ENCODE results near the gene PXDC1. TPM values are rescaled to one million over a fixed set of nuclear protein-coding genes. Genes with fewer than 3 reads are reported as not detected.

Gene PXDC1
- total and polyA plus RNA-seq, 7 donors, result 9.8 to 32.0 (median 22.5) TPM

- H3K36me3 ChIP-seq (ENCODE audit: insufficient read depth in 1 of 2, low read depth in 1 of 2), result no peaks in the 10 kb centered on the region
- DNase-seq, result peak; percentile 72 to 76
- TF ChIP-seq CTCF (IDR thresholded peaks at IDR 0.05), result no peak
- H3K4me1 ChIP-seq, result peaks cover 49% of the 10 kb centered on the region
- peak overlapping the region; percentile 72 for H3K4me3 ChIP-seq
- intact Hi-C loops (cut with DNase I), result loop anchor here (2.0 to 10.0 kb wide), 7 partner anchors 57 to 385 kb away; partner anchors contain the start of gene ECI2 (in 1 of the 2)
- no peaks in the 10 kb centered on the region for H3K9me3 ChIP-seq
- H3K27ac ChIP-seq, result peak overlapping the region; percentile 91
- ATAC-seq, result no peak
- no peaks in the 10 kb centered on the region for H3K27me3 ChIP-seq (ENCODE audit: insufficient read depth in 3 of 3, low read length in 2 of 3)
- WGBS, 3 donors, result 54 to 67% (median 59%) methylated on average over 7 of the region's 7 CpGs
These were observed 1.6 kb downstream of the PXDC1 start for GRCh38 chr6:3749977-3750316.

- peak overlapping the region; percentile 72 for H3K4me3 ChIP-seq
- no peak for TF ChIP-seq CTCF (IDR thresholded peaks at IDR 0.05)
- peaks cover 55% of the 10 kb centered on the region for H3K4me1 ChIP-seq
- DNase-seq (no peak), ATAC-seq (no peak)
- H3K9me3 ChIP-seq, result no peaks in the 10 kb centered on the region
- intact Hi-C loops (cut with DNase I), result loop anchor here (2.0 to 10.0 kb wide), 4 partner anchors 93 to 386 kb away; partner anchors contain the start of gene ECI2 (in 1 of the 2)
- peak overlapping the region; percentile 91 for H3K27ac ChIP-seq
- WGBS, 3 donors, result 70 to 72% (median 71%) methylated on average over 24 of the region's 24 CpGs
- H3K36me3 ChIP-seq (ENCODE audit: insufficient read depth in 1 of 2, low read depth in 1 of 2), result no peaks in the 10 kb centered on the region
- H3K27me3 ChIP-seq (ENCODE audit: insufficient read depth in 3 of 3, low read length in 2 of 3), result no peaks in the 10 kb centered on the region
These were observed 2.3 kb downstream of the PXDC1 start for GRCh38 chr6:3749067-3749841.

- Histone ChIP-seq H3K27ac (peak overlapping the region; percentile 91), H3K9me3 (no peaks in the 10 kb centered on the region), H3K27me3 (ENCODE audit: insufficient read depth in 3 of 3, low read length in 2 of 3) (no peaks in the 10 kb centered on the region), H3K4me1 (peaks cover 63% of the 10 kb centered on the region), H3K4me3 (peak overlapping the region; percentile 72), H3K36me3 (ENCODE audit: insufficient read depth in 1 of 2, low read depth in 1 of 2) (no peaks in the 10 kb centered on the region)
- intact Hi-C loops (cut with DNase I), result loop anchor here (2.0 to 10.0 kb wide), 4 partner anchors 94 to 386 kb away; partner anchors contain the start of gene ECI2 (in 1 of the 2)
- TF ChIP-seq CTCF (IDR thresholded peaks at IDR 0.05), result peak; percentile 66
- ATAC-seq (peak; percentile 72 to 77 (median 76)), DNase-seq (peak; percentile 81 to 89)
- WGBS, 3 donors, result 42 to 46% (median 44%) methylated on average over 11 to 12 of the region's 12 CpGs
These were observed 3.1 kb downstream of the PXDC1 start for GRCh38 chr6:3748208-3749066.

DNA sequence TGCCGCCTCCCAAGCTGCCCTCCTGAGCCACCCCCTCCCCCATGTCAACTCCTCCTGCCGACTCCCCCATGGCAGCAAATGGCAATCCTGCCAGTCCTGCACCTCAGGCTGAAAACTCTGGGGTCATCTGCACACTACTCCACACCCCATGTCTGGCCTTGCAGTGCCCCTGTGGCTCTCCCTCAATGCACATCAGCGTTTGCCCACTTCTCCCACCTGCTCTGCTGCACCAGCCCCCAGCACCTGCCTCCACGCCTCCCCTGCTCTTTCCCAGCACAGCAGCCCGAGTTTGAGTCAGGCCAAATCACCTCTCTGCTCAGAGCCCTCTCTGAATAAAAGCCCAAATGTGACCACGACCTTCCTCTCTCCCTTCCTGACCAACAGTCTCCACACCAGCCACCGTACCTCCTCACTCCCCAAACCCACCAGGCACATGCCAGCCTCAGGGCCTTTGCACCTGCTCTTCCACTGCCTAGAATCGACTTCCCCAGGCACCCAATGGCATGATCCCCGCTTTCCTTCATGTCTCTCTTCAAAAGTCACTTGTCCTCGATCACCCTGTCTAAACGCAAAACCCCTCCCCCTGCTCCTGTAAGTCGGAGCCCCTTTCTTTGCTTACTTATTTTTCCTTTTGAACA is 4.3 kb downstream of the PXDC1 start:
- Histone ChIP-seq H3K36me3 (ENCODE audit: insufficient read depth in 1 of 2, low read depth in 1 of 2) (no peaks in the 10 kb centered on the region), H3K4me1 (peaks cover 75% of the 10 kb centered on the region), H3K4me3 (no peak overlapping the region), H3K27ac (peak overlapping the region; percentile 91), H3K27me3 (ENCODE audit: insufficient read depth in 3 of 3, low read length in 2 of 3) (no peaks in the 10 kb centered on the region), H3K9me3 (no peaks in the 10 kb centered on the region)
- ATAC-seq, result no peak
- DNase-seq, result no peak
- TF ChIP-seq CTCF (IDR thresholded peaks at IDR 0.05), result no peak
- intact Hi-C loops (cut with DNase I), result loop anchor here (5.0 to 10.0 kb wide), 3 partner anchors 95 to 388 kb away; partner anchors contain the start of gene ECI2 (in 1 of the 2)
- 88 to 90% (median 89%) methylated on average over 12 of the region's 12 CpGs for WGBS, 3 donors
